GM19328 (cell line): ENCODE measurements around the gene IL24.

ENCODE experiments used
- ATAC-seq: cut with Tn5 transposase; IDR thresholded peaks from one replicate; pipeline ENCODE4 v1.9.1; 2021; ENCODE audit warnings: mild to moderate bottlenecking, moderate library complexity; ENCODE audit not compliant: unreplicated experiment

The IL24 gene

DNA sequence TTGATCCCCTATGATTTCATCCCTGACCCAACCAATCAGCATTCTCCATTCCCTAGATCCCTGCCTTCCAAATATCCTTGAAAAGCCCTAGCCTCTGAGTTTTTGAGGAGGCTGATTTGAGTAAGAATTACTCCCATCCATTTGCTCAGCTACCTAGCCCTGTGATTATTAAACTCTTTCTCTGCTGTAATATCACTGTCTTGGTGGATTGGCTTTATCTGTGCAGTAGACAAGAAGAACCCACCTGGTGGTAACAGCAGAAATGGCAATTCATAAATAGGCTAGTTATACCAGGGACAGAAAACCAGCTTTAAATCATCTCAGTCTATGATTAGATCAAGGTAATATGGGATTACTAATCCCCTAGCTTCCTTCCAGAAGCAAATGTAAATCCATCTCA, 18.8 kb upstream of the IL24 start:
- no peak for ATAC-seq

GRCh38 chr1:206880314-206880713, 16.9 kb upstream of the IL24 start:
- no peak for ATAC-seq

- no peak for ATAC-seq
These were observed 14.7 kb upstream of the IL24 start for GRCh38 chr1:206882555-206882954.

DNA sequence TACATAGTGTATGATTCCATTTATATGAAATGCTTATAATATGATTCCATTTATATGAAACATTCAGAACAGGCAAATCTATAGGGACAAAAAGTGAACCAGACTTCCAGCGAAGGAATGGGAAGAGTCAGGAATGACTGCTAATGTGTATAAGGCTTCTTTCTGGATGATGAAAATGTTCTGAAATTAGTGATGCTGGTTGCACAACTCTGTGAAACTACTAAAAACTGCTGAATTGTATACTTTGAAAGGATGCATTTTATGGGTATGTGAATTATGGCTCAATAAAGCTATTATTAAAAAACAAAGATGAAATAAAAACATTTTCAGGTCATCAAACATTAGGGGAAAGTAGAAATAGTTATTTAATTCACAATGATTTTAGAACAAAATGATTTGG, 14.1 kb upstream of the IL24 start:
- no peak for ATAC-seq

DNA sequence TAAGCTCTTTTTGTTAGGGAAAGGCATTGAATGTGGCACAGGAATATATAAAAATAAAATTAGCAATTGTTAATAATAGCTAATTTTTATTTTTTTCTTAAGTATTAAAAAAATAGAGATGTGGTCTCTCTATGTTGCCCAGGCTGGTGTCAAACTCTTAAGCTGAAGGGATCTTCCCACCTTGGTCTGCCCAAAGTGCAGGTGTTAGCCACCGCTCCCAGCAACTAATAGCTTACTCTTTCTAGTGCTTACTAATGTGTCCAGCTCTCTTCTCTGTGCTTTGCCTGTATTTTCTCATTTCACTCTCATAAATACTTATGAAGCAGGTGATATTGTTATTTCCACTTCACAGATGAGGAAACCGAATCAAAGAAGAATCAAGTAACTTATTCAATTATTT, 13.4 kb upstream of the IL24 start:
- no peak for ATAC-seq

- no peak for ATAC-seq
These were observed 11.7 kb upstream of the IL24 start for GRCh38 chr1:206885341-206886060.

DNA sequence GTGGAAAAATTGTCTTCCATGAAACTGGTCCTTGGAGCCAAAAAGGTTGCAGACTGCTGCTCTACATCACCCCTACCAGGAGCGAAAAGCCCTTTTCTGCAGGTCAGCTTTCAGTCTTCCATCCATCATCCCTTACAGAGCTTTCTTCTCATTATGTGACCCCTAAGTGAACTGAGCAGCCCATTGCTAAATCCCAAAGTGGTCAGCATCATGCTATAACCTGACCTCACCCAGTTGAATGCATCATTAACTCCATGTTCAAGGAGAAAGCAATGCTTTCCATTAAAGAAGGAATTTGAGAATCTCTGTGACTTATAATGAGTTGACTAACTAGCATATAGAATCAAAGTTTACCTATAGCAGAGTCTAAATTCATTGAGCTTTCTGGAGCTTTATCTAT, 10.4 kb upstream of the IL24 start:
- no peak for ATAC-seq

- ATAC-seq = no peak
These were observed 9.5 kb upstream of the IL24 start for GRCh38 chr1:206887701-206888100.

DNA sequence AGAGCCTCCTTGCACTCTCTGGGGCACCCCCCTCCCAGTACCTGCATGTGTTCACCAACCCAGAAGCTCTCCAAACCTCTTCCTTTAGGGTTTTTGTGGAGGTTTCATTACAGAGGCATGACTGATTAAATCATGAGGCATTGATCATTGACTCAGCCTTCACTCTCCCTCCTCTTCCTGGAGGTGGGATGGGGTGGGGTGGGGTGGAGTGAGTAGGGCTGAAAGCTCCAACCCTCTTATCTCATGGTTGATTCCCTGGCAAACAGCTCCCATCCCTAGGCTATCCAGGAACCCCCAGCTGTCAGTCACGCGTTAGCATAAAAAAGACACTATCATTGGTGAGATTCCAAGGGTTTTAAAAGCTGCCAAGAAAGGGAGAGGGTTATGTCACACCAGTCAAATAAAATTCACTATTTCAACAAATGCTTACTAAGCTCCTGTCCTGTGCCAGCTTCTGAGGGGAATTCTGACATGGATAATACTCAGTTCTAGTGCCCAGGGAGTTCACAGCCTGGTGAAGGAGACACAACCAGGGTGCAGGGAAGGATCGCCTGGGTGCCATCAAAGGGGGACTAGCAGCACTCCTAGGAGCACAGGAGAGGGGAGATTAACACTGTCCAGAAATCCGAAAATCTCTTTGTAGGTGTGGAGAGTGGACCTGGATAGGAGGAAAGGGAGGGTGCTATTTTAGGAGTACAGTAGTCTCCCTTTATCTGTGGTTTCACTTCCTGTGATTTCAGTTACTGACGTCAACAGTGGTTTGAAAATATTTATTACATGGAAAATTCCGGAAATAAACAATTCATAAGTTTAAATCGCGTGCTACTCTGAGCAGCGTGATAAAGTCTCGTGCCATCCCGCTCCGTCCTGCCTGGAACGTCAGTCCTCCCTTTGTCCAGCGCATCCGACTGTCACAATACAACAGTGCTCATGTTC, 6.8 kb upstream of the IL24 start:
- ATAC-seq = no peak

GRCh38 chr1:206891412-206891811, 5.8 kb upstream of the IL24 start:
- ATAC-seq = no peak

- ATAC-seq = no peak
These were observed 4.8 kb upstream of the IL24 start for GRCh38 chr1:206892351-206892984.

GRCh38 chr1:206893380-206893779, 3.9 kb upstream of the IL24 start:
- ATAC-seq = no peak

- ATAC-seq = no peak
These were observed 1.9 kb upstream of the IL24 start for GRCh38 chr1:206895325-206895724.

DNA sequence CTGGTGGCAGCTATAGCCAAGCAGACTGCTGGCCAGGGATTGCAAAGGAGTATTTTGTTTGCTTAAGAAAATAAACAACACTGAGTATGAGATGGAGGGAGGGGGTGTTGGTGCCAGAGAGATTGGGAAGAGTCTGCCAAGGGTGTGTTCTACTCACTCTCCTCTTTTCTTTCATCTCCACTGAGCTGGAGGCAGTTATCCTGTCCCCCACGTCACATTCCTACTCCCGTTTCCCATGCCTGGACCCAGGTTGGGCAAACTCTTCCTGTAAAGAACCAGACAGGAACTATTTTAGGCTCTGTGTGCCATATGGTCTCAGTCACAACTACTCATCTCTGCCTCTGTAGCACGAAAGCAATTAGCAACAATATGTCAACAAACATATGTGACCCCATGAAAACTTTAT, 1.4 kb upstream of the IL24 start:
- no peak for ATAC-seq

- ATAC-seq = no peak
These were observed 982 bp upstream of the IL24 start for GRCh38 chr1:206896261-206896660.

DNA sequence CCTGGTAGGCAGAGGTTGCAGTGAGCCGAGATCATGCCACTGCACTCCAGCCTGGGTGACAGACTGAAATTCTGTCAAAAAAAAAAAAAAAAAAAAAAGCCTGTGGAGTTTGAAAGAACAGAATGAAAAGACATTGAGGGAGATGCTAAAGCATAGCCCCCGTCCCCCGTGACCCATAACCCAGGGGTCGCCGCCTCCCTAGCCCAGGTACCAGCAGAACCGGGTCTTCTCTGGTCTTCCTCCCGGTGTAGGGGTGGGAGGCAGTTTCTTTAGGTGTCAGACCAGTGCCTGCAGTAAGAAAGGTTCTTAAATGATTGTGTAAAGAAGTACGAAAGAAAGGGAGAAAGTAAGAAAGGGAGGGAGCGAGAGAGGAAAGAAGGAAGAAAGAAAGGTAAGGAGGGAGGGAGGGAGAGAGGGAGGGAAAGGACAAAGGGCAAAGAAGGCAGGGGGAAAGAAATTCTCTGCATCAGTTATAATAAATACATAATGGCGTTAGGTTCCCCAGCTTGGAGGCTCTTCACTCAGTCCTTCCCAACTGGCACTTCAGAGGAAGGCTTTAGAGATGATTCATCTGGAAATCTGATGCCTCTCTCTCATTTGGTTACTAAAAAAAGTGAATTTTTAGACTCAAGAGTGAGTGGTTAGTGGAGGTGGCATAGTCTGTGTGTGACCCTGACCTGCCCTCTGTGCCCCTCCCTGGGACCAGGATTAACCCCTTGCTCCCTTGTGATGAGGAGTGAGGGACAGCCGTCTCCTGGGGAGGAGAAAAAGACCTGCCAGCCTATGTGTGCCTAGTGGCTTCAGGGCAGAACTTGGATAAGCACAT, 1.1 kb downstream of the IL24 start:
- no peak for ATAC-seq

DNA sequence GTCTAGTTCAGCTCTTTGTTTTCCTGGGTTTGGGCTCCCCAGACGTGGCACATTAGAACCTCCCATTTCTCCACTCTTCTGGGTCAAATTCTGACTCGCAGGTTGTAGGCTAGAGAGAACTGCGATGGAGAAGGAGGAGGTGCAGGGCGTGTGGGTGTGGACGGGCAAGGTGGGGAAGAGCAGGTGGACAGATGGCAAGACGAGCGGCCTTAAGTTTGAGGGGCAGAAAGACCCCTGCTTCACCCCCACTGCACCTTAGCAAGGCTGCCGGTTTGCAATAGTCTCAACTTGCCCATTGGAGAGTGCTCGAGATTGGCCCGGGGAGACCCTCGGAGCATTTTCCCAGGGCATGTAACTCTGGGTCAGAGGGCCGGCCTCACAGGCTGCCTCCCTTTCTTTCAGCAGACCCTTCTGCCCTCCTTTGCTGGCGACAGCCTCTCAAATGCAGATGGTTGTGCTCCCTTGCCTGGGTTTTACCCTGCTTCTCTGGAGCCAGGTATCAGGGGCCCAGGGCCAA, 1.7 kb downstream of the IL24 start:
- no peak for ATAC-seq

DNA sequence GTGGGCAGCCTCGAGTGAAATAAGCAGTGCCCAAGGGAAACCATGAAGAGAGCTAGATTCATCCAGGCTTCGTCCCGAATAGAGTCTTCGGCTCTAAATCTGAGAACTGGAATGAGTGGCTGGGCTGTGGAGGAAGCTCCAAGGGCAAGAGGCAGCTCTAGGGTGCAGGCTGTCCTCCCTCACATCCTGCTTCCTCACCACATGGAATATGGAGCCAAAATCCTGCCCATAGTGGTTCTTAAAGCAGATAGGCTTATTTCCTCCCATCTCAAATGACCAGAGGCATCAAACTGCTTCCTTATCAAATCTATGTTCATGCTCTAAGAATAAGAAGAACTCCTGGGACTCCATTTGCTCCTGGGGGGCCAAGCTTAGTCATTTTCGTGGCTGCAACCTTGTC, 2.5 kb downstream of the IL24 start:
- no peak for ATAC-seq

GRCh38 chr1:206900149-206900548, 2.9 kb downstream of the IL24 start:
- no peak for ATAC-seq

DNA sequence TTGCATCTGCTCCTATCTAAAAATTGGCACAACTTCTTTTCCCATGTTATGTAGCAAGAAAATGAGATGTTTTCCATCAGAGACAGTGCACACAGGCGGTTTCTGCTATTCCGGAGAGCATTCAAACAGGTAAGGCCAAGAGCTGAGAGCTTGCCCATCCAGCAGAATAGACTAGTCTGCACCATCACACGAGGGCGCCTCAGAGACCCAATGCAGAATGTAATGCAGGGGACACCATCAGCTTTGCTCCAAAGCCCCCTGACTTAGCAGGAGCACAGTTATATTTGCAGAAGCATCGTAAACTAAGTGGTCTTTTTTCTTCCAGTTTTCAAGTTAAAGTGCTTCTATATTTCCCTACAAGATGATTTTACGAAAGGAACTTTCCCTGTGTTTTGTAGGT, 4.7 kb downstream of the IL24 start:
- ATAC-seq = no peak

DNA sequence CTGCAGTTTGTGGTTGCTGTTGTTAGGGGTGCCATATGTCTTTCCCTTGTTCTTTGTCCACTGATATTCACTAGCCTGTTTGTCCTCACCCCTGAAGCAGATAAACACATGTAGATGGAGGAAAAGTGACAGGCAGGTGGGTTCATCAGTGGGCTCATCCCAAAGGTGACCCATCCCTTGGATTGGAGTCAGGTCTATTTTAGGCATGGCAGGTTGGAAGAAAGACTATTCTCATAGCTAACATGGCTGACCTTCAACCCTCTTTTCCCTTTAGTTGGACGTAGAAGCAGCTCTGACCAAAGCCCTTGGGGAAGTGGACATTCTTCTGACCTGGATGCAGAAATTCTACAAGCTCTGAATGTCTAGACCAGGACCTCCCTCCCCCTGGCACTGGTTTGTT, 5.5 kb downstream of the IL24 start:
- no peak for ATAC-seq
